Measurements from ENCODE around the gene ATP5PO.

The ATP5PO gene

GRCh38 chr21:33937931-33938339 is 22.3 kb upstream of the ATP5PO start:
- Histone ChIP-seq H3F3A (ENCODE audit: control insufficient read depth, insufficient read depth) (no peaks in the 10 kb centered on the region), H3K27me3 (ENCODE audit: control insufficient read depth, low read length) (no peaks in the 10 kb centered on the region), H3K9me2 (replicated peaks; ENCODE audit: control insufficient read depth, low read length) (no peaks in the 10 kb centered on the region), H3K79me2 (ENCODE audit: control insufficient read depth, low read length) (no peaks in the 10 kb centered on the region), H3K4me2 (ENCODE audit: low read length) (peak overlapping the region; percentile 21; the same call in 1 of the 2 replicates), H4K20me1 (ENCODE audit: control insufficient read depth, insufficient read depth, low read depth, low read length) (no peaks in the 10 kb centered on the region), H3K4me1 (ENCODE audit: control insufficient read depth, low read length) (peaks cover 11% of the 10 kb centered on the region), H3K9me3 (ENCODE audit: control insufficient read depth, insufficient read depth, low read length) (no peaks in the 10 kb centered on the region), H3K36me3 (ENCODE audit: control insufficient read depth, low read length) (no peaks in the 10 kb centered on the region), H3K4me3 (ENCODE audit: low read length) (no peak overlapping the region), H3K27ac (ENCODE audit: low read depth, low read length) (no peak overlapping the region)
- no peak for TF ChIP-seq CTCF (IDR thresholded peaks at IDR 0.05; ENCODE audit: low read depth, low read length, poor library complexity, severe bottlenecking)
- TF ChIP-seq EZH2phosphoT487 (IDR thresholded peaks at IDR 0.05; ENCODE audit: borderline replicate concordance, low read length): no peak

- H3K27ac ChIP-seq (ENCODE audit: low read depth, low read length): no peak overlapping the region
- H3K36me3 ChIP-seq (ENCODE audit: control insufficient read depth, low read length): no peaks in the 10 kb centered on the region
- H3K9me3 ChIP-seq (ENCODE audit: control insufficient read depth, insufficient read depth, low read length): no peaks in the 10 kb centered on the region
- H3K79me2 ChIP-seq (ENCODE audit: control insufficient read depth, low read length): no peaks in the 10 kb centered on the region
- no peaks in the 10 kb centered on the region for H3K27me3 ChIP-seq (ENCODE audit: control insufficient read depth, low read length)
- H3K4me1 ChIP-seq (ENCODE audit: control insufficient read depth, low read length): peaks cover 12% of the 10 kb centered on the region
- TF ChIP-seq EZH2phosphoT487 (IDR thresholded peaks at IDR 0.05; ENCODE audit: borderline replicate concordance, low read length) (no peak), CTCF (IDR thresholded peaks at IDR 0.05; ENCODE audit: low read depth, low read length, poor library complexity, severe bottlenecking) (no peak)
- H3F3A ChIP-seq (ENCODE audit: control insufficient read depth, insufficient read depth): no peaks in the 10 kb centered on the region
- H3K9me2 ChIP-seq (replicated peaks; ENCODE audit: control insufficient read depth, low read length): no peaks in the 10 kb centered on the region
- no peak overlapping the region for H3K4me3 ChIP-seq (ENCODE audit: low read length)
- no peaks in the 10 kb centered on the region for H4K20me1 ChIP-seq (ENCODE audit: control insufficient read depth, insufficient read depth, low read depth, low read length)
- peak overlapping the region; percentile 34; the same call in 1 of the 2 replicates for H3K4me2 ChIP-seq (ENCODE audit: low read length)
These were observed 21.5 kb upstream of the ATP5PO start for GRCh38 chr21:33937146-33937545.

- peaks cover 15% of the 10 kb centered on the region for H3K4me1 ChIP-seq (ENCODE audit: control insufficient read depth, low read length)
- no peaks in the 10 kb centered on the region for H3K27me3 ChIP-seq (ENCODE audit: control insufficient read depth, low read length)
- H3K27ac ChIP-seq (ENCODE audit: low read depth, low read length): no peak overlapping the region
- TF ChIP-seq CTCF (IDR thresholded peaks at IDR 0.05; ENCODE audit: low read depth, low read length, poor library complexity, severe bottlenecking): no peak
- TF ChIP-seq EZH2phosphoT487 (IDR thresholded peaks at IDR 0.05; ENCODE audit: borderline replicate concordance, low read length): no peak
- no peaks in the 10 kb centered on the region for H3K36me3 ChIP-seq (ENCODE audit: control insufficient read depth, low read length)
- H3K9me3 ChIP-seq (ENCODE audit: control insufficient read depth, insufficient read depth, low read length): no peaks in the 10 kb centered on the region
- no peaks in the 10 kb centered on the region for H3K9me2 ChIP-seq (replicated peaks; ENCODE audit: control insufficient read depth, low read length)
- H3K4me3 ChIP-seq (ENCODE audit: low read length): no peak overlapping the region
- H4K20me1 ChIP-seq (ENCODE audit: control insufficient read depth, insufficient read depth, low read depth, low read length): no peaks in the 10 kb centered on the region
- no peaks in the 10 kb centered on the region for H3F3A ChIP-seq (ENCODE audit: control insufficient read depth, insufficient read depth)
- no peaks in the 10 kb centered on the region for H3K79me2 ChIP-seq (ENCODE audit: control insufficient read depth, low read length)
- no peak overlapping the region for H3K4me2 ChIP-seq (ENCODE audit: low read length)
These were observed 20.9 kb upstream of the ATP5PO start for GRCh38 chr21:33936301-33937038.

Data from DOHH2 (cell line).